KMS-11 (cell line): Measurements from ENCODE around the gene HNF4A.

Experiments used
- H2AFZ ChIP-seq: fragments of 200-600 bp; sonication (generic); 2 replicates; pipeline ENCODE4 v1.6.1; 2016; ENCODE audit warnings: antibody characterized with exemption, mixed run types, low read depth
- H3K27ac ChIP-seq: fragments of 200-600 bp; sonication (generic); 2 replicates; pipeline ENCODE4 v1.6.1; 2016; ENCODE audit warnings: mild to moderate bottlenecking, mixed run types
- H3K27me3 ChIP-seq: fragments of 200-600 bp; sonication (generic); 2 replicates; pipeline ENCODE4 v1.6.1; 2017; ENCODE audit warnings: mild to moderate bottlenecking, low read depth, mixed run types, moderate library complexity; ENCODE audit not compliant: insufficient read depth
- H3K36me3 ChIP-seq: fragments of 200-600 bp; sonication (generic); 2 replicates; pipeline ENCODE4 v1.6.1; 2017; ENCODE audit warnings: mild to moderate bottlenecking, mixed run types; ENCODE audit not compliant: insufficient read depth
- H3K4me1 ChIP-seq: fragments of 200-600 bp; sonication (generic); 2 replicates; pipeline ENCODE4 v1.6.1; 2016; ENCODE audit warnings: mild to moderate bottlenecking, low read depth, mixed run types; ENCODE audit not compliant: poor library complexity, severe bottlenecking
- H3K4me2 ChIP-seq: fragments of 200-600 bp; sonication (generic); 2 replicates; pipeline ENCODE4 v1.7.0; 2016; ENCODE audit warnings: mild to moderate bottlenecking, mixed run types
- H3K4me3 ChIP-seq: fragments of 200-600 bp; sonication (generic); IDR thresholded peaks from 2 replicates; pipeline ENCODE4 v1.6.1; 2017; ENCODE audit warnings: low read depth, low read length, mixed read lengths; ENCODE audit not compliant: insufficient read depth
- H3K79me2 ChIP-seq: fragments of 200-600 bp; sonication (generic); 2 replicates; pipeline ENCODE4 v1.6.1; 2016; ENCODE audit warnings: low read depth, mixed run types; ENCODE audit not compliant: insufficient read depth
- H3K9ac ChIP-seq: fragments of 200-600 bp; sonication (generic); 2 replicates; pipeline ENCODE4 v1.6.1; 2016; ENCODE audit warnings: mild to moderate bottlenecking, mixed run types
- H4K20me1 ChIP-seq: fragments of 200-600 bp; sonication (generic); 2 replicates; pipeline ENCODE4 v1.6.1; 2016; ENCODE audit warnings: mild to moderate bottlenecking, mixed run types; ENCODE audit not compliant: insufficient read depth
- TF ChIP-seq, protein P1 (sequence below): fragments of 200-600 bp; sonication (generic); conservative IDR thresholded peaks from 2 replicates; pipeline ENCODE4 v1.6.1; 2017; ENCODE audit warnings: low read depth, mild to moderate bottlenecking, antibody characterized with exemption, low read length, moderate library complexity, mixed read lengths

The HNF4A gene

DNA sequence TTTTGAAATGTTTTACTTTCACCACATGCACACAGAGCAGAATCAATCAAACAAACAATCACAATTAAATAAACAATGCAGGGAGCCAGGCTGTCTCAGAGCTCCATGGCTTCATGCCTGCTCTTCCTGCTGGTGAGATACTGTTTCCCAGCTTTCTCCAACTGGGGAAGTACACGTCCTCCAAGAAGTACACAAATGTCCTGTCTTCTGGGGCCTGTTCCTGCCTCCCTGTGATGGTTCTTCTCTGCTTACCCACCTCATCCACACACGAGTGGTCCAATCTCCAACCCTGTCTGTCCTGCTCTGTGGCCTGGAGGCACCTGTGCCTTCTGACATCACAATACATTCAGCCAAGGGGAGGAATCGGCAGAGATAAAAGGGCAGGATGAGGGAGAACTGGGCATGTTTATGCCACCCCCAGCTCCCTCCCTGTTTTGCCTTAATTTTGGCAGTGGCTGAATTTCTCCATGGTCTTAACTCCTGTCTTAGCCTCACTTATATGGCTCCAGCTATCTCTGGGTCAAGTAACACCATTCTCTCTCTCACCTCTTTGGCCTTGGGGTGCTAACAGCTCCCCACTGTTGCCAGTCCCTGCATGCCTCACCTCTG is 94.9 kb downstream of the HNF4A start:
- no peaks in the 10 kb centered on the region for H3K36me3 ChIP-seq
- no peaks in the 10 kb centered on the region for H3K27me3 ChIP-seq
- no peak overlapping the region for H2AFZ ChIP-seq
- H3K4me3 ChIP-seq = no peak overlapping the region
- TF ChIP-seq, protein P1, sequence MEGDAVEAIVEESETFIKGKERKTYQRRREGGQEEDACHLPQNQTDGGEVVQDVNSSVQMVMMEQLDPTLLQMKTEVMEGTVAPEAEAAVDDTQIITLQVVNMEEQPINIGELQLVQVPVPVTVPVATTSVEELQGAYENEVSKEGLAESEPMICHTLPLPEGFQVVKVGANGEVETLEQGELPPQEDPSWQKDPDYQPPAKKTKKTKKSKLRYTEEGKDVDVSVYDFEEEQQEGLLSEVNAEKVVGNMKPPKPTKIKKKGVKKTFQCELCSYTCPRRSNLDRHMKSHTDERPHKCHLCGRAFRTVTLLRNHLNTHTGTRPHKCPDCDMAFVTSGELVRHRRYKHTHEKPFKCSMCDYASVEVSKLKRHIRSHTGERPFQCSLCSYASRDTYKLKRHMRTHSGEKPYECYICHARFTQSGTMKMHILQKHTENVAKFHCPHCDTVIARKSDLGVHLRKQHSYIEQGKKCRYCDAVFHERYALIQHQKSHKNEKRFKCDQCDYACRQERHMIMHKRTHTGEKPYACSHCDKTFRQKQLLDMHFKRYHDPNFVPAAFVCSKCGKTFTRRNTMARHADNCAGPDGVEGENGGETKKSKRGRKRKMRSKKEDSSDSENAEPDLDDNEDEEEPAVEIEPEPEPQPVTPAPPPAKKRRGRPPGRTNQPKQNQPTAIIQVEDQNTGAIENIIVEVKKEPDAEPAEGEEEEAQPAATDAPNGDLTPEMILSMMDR = no peak
- no peak overlapping the region for H3K4me2 ChIP-seq
- H3K79me2 ChIP-seq = no peaks in the 10 kb centered on the region
- H3K9ac ChIP-seq = no peak overlapping the region
- no peaks in the 10 kb centered on the region for H4K20me1 ChIP-seq
- H3K27ac ChIP-seq = no peak overlapping the region
- peaks cover 10% of the 10 kb centered on the region for H3K4me1 ChIP-seq

DNA sequence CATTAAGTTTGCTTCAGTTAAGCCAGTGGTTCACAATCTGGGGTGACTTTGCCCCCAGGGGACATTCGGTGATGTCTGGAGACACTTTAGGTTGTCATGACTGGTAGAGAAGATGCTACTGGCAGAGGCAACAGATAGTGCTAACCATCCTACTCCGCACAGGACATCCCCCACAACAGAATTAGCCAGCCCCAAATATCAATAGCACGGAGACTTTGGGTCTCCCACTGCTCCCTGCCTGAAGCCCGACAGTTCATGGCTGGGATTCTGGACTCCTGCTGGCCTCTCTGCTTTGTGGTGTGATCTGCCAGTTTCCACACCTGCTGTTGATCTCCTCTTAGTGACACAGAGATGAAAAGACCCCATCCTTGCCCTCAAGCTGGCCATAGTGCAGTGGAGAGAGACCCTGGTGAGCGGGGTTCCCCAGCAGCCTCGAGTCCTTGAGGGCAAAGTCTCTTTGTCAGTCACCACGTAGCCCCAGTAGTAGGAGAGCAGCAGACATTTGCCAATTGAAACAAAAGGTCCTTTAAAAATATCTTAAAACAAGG is 95.5 kb downstream of the HNF4A start:
- Histone ChIP-seq H3K9ac (no peak overlapping the region), H3K27me3 (no peaks in the 10 kb centered on the region), H3K4me1 (peaks cover 10% of the 10 kb centered on the region), H3K4me3 (no peak overlapping the region), H3K27ac (no peak overlapping the region), H2AFZ (no peak overlapping the region), H3K36me3 (no peaks in the 10 kb centered on the region), H3K4me2 (no peak overlapping the region), H4K20me1 (no peaks in the 10 kb centered on the region), H3K79me2 (no peaks in the 10 kb centered on the region)
- TF ChIP-seq, protein P1 = no peak

- peaks cover 2% of the 10 kb centered on the region for H3K4me1 ChIP-seq
- H3K9ac ChIP-seq = no peak overlapping the region
- H3K27ac ChIP-seq = no peak overlapping the region
- no peaks in the 10 kb centered on the region for H3K36me3 ChIP-seq
- H3K79me2 ChIP-seq = no peaks in the 10 kb centered on the region
- H3K4me2 ChIP-seq = no peak overlapping the region
- H3K4me3 ChIP-seq = no peak overlapping the region
- H4K20me1 ChIP-seq = no peaks in the 10 kb centered on the region
- H2AFZ ChIP-seq = no peak overlapping the region
- TF ChIP-seq, protein P1 = no peak
- no peaks in the 10 kb centered on the region for H3K27me3 ChIP-seq
These were observed 98.9 kb downstream of the HNF4A start for GRCh38 chr20:44454306-44454963.

DNA sequence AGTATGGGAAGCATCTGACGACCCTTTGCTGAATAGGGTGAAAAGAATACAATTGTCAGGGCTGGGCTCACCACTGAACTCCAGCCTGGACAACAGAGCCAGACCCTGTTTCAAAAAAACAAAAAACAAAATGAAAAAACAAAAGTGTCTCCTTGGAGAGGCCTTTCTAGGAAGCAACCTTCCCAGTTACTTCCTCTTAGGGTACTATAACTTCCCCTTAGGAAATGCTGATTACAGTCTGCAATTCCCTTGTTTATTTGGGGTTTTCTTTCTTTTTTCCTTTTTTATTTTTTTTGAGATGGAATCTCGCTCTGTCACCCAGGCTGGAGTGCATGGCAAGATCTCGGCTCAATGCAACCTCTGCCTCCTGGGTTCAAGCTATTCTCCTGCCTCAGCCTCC is 99.6 kb downstream of the HNF4A start:
- TF ChIP-seq, protein P1 = no peak
- Histone ChIP-seq H3K9ac (no peak overlapping the region), H3K27ac (no peak overlapping the region), H3K27me3 (no peaks in the 10 kb centered on the region), H3K36me3 (no peaks in the 10 kb centered on the region), H3K4me3 (no peak overlapping the region), H2AFZ (no peak overlapping the region), H3K4me2 (no peak overlapping the region), H4K20me1 (no peaks in the 10 kb centered on the region), H3K4me1 (no peaks in the 10 kb centered on the region), H3K79me2 (no peaks in the 10 kb centered on the region)
